Renal cortex interstitium (tissue), 15 donors: Measurements from ENCODE around the gene PLEKHB2. TPM values are rescaled to one million over a fixed set of nuclear protein-coding genes. Genes with fewer than 3 reads are reported as not detected.
A peak's percentile ranks its signal among the peaks of the same experiment; 100 is the strongest.
"Not testable (repeated sequence)": the region's sequence is repeated elsewhere in the genome, so short reads cannot be mapped to it uniquely, and the experiment has no call there.

Experiments
- DNase-seq, 11 donors: peaks; one replicate each; pipeline ENCODE4 v3.0.0-alpha.2; 2013; ENCODE audit warnings: low read depth in 9 of 11, low spot score in 4 of 11; ENCODE audit errors: extremely low read depth in 1 of 11
- long read RNA-seq, 16 experiments: transcript quantifications; one replicate each; lab custom pipeline, GENCODE V29; 2026
- polyA plus RNA-seq, 3 donors: library from polyadenylated mRNA; unstranded; fragments of 120-200 nt; gene quantifications; one replicate each; pipeline ENCODE4 v1.2.1, GENCODE V29; 2013; ENCODE audit not compliant: insufficient read length in 3 of 3

Gene PLEKHB2
- polyA plus RNA-seq = 10 to 100 TPM; 82.5 to 94.5 (median 89.5) TPM
- long read RNA-seq, donor 1, full-length matches to known transcripts = 7 of 13 reads
- long read RNA-seq, donor 1, partial matches to known transcripts = 0 of 13 reads
- long read RNA-seq, donor 1, other reads (novel, unspliced or antisense) = 6 of 13 reads
- long read RNA-seq, donor 2, full-length matches to known transcripts = 5 of 17 reads
- long read RNA-seq, donor 2, partial matches to known transcripts = 0 of 17 reads
- long read RNA-seq, donor 2, other reads (novel, unspliced or antisense) = 12 of 17 reads
- long read RNA-seq, donor 3, full-length matches to known transcripts = 16 of 40 reads
- long read RNA-seq, donor 3, partial matches to known transcripts = 0 of 40 reads
- long read RNA-seq, donor 3, other reads (novel, unspliced or antisense) = 24 of 40 reads
- long read RNA-seq, donor 4, full-length matches to known transcripts = 4 of 21 reads
- long read RNA-seq, donor 4, partial matches to known transcripts = 0 of 21 reads
- long read RNA-seq, donor 4, other reads (novel, unspliced or antisense) = 17 of 21 reads
- long read RNA-seq, donor 5 = 0 reads
- long read RNA-seq, donor 6, full-length matches to known transcripts = 7 of 22 reads
- long read RNA-seq, donor 6, partial matches to known transcripts = 0 of 22 reads
- long read RNA-seq, donor 6, other reads (novel, unspliced or antisense) = 15 of 22 reads
- long read RNA-seq, donor 7, full-length matches to known transcripts = 7 of 49 reads
- long read RNA-seq, donor 7, partial matches to known transcripts = 24 of 49 reads
- long read RNA-seq, donor 7, other reads (novel, unspliced or antisense) = 18 of 49 reads
- long read RNA-seq, donor 8, full-length matches to known transcripts = 15 of 52 reads
- long read RNA-seq, donor 8, partial matches to known transcripts = 0 of 52 reads
- long read RNA-seq, donor 8, other reads (novel, unspliced or antisense) = 37 of 52 reads
- long read RNA-seq, donor 9, full-length matches to known transcripts = 8 of 21 reads
- long read RNA-seq, donor 9, partial matches to known transcripts = 0 of 21 reads
- long read RNA-seq, donor 9, other reads (novel, unspliced or antisense) = 13 of 21 reads
- long read RNA-seq, donor 10, full-length matches to known transcripts = 10 of 32 reads
- long read RNA-seq, donor 10, partial matches to known transcripts = 0 of 32 reads
- long read RNA-seq, donor 10, other reads (novel, unspliced or antisense) = 22 of 32 reads
- long read RNA-seq, donor 11, full-length matches to known transcripts = 2 of 28 reads
- long read RNA-seq, donor 11, partial matches to known transcripts = 10 of 28 reads
- long read RNA-seq, donor 11, other reads (novel, unspliced or antisense) = 16 of 28 reads
- long read RNA-seq, donor 12, partial matches to known transcripts = 0 of 7 reads
- long read RNA-seq, donor 12, other reads (novel, unspliced or antisense) = 5 of 7 reads
- long read RNA-seq, donor 13, full-length matches to known transcripts = 12 of 33 reads
- long read RNA-seq, donor 13, partial matches to known transcripts = 0 of 33 reads
- long read RNA-seq, donor 13, other reads (novel, unspliced or antisense) = 21 of 33 reads
- long read RNA-seq, donor 14, full-length matches to known transcripts = 4 of 18 reads
- long read RNA-seq, donor 14, partial matches to known transcripts = 0 of 18 reads
- long read RNA-seq, donor 14, other reads (novel, unspliced or antisense) = 14 of 18 reads
- long read RNA-seq, donor 15, full-length matches to known transcripts = 5 of 10 reads
- long read RNA-seq, donor 15, partial matches to known transcripts = 0 of 10 reads
- long read RNA-seq, donor 15, other reads (novel, unspliced or antisense) = 5 of 10 reads
- long read RNA-seq, donor 16, full-length matches to known transcripts = 19 of 65 reads
- long read RNA-seq, donor 16, partial matches to known transcripts = 6 of 65 reads
- long read RNA-seq, donor 16, other reads (novel, unspliced or antisense) = 40 of 65 reads

- DNase-seq = peak in 10 of 11 donors; percentile 83 to 91 (median 88)
Measured at GRCh38 chr2:131105156-131105949, at the start of gene PLEKHB2. TSS of gene PLEKHB2 (plus strand) at chr2:131105336. CDS start at chr2:131120942, 15,606 bp downstream.

- no peak for DNase-seq
Measured at GRCh38 chr2:131056204-131056931, 48.8 kb upstream of the PLEKHB2 start.

DNA sequence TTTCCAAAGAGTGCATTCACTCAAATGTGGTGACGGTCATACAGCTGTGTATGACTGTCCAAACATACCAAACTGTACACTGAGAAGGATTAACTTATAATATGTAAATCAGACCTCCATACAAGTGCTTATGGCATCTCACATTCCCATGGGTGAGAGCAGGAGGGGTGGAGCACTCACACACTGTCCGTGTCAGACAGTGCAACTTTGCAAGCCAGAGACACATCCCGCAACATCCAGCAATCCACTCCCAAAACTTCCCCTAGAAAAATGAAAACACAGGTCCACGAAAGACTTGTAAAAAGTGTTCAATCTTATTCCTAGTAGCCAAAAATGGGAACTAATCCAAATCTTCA is 48.2 kb upstream of the PLEKHB2 start:
- DNase-seq = no peak

GRCh38 chr2:131058214-131058843 is 46.8 kb upstream of the PLEKHB2 start:
- DNase-seq = no peak

DNA sequence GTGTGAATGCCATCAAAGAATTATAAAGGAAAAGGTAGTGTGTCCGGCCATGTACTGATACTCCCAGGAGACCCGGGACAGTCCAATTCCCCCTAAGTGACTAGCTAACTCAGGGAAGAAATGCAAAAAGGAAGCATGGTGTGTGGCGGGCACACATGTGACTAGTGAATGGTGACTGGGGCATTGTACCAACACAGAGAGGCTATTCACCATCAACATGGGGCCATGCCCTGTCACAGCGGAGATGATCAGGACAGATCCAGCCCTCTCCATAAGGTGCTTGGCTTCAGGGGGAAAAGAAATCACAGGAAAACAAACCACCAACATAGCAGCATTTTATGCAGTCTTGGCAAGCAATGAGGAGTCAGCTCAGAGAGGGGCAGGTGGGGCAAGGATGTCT is 46.2 kb upstream of the PLEKHB2 start:
- DNase-seq = no peak

DNA sequence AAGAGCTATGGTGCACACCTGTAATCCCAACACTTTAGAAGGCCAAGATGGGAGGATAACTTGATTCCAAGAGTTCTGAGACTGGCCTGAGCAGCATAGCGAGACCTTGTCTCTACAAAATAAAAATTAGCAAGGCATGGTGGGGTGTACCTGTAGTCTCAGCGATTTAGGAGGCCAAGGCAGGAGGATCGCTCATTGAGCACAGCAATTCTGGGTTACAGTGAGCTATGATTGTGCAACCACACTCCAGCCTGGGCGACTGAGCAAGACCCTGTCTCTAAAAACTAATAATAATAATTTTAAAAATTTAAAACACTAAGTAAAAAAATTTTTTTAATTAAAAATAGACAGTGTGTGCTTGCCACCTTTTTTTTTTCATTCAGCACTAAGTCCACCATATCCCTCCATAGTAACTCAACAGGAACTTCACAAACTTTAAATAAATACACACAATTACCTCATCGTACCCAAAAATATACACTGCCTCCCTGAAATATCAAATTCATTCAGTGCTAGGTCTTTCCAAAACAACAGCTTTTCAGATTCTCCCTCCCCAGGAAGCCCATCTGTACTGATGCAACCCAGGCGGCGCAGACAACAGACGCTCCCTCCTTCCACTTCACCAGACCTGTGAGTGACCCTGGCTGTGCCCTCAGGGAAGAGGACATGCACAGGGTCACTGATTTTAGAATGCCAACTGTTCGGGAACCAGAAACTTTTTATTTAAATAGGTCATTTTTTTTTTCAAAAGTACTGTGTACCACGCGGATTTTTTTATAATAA is 41.4 kb upstream of the PLEKHB2 start:
- no peak for DNase-seq

DNA sequence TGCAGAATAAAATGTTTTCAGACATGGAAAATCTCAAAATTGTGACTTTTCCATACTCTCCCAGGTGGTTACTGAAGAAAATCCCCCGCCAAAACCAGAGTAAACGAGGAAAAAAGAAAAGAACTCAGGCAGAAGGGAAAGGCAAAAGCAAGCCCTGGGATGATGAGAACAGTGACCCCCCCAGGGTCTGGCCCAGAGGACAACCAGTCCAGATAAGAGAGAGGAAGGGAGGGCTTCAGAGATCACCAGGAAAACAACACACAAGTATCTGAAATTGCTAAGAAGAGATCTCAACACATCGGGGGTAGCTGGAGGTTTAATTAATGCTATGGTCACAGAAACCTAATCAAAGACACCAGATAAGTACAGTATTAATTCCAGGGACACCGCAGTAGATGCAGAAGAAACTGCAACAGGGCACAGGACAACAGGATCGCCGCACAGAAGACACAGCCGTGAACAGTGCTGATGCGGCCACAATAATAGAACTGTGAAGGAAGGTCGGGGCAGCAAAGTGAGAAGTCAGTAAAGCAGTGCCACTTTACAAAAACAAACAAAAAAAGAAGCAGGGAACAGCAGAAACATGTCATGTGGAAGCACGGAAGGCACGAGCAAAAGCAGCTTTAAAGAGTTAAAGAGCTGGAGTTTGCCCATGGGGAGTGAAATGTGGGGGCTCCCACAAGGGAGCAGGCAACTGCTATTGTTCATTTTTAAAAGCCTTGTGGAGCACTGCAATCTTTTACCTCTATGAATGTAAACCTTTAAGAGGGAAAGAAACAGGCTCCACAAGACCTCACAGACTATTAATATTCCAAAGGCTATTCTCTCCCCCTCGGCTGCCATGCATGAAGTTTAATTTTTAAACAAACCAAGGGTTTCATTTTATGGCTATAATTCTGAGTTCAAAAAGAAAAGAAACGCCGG is 40.3 kb upstream of the PLEKHB2 start:
- DNase-seq = peak in 1 of 11 donors; percentile 33

DNA sequence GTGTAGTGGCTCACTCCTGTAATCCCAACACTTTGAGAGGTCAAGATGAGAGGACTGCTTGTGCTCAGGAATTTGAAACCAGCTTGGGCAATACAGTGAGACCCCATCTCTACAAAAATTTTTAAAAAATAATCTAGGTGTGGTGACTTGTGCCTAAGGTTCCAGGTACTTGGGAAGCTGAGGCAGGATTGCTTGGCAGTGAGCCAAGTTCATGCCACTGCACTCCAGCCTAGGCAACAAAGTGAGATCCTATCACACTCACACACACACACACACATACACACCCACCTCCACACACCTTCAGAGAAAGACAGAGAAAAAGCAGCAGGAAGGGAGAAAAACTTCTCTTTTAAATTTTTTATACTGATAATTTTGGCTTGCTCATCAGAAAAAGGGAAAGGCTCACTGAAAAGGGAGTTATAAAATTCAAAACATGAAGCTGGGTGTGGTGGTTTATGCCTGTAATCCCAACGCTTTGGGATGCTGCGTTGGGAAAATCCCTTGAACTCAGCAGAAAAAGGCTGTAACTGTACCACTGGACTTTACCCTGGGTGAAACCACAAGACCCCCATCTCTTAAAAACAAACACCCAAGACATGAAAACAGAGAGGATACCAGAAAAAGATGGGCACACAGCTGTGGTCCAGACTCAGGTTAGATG is 37.5 kb upstream of the PLEKHB2 start:
- no peak for DNase-seq

DNA sequence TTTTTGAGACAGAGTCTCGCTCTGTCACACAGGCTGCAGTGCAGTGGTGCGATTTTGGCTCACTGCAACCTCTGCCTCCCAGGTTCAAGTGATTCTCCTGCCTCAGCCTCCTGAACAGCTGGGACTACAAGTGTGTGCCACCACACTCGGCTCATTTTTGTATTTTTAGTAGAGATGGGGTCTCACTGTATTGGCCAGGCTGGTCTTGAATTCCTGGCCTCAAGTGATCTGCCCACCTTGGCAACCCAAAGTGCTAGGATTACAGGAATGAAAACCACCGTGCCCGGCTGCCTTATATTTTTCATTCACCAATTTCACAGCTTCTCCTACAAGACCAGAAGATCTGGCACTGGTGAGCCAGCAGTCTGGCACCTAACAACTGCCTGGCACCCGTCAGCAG is 37.0 kb upstream of the PLEKHB2 start:
- not testable (repeated sequence) for DNase-seq

- not testable (repeated sequence) for DNase-seq
Measured at GRCh38 chr2:131075578-131075977, 29.6 kb upstream of the PLEKHB2 start.

- DNase-seq = no peak
Measured at GRCh38 chr2:131076707-131077106, 28.4 kb upstream of the PLEKHB2 start.

- no peak for DNase-seq
Measured at GRCh38 chr2:131077182-131077846, 27.8 kb upstream of the PLEKHB2 start.

GRCh38 chr2:131077966-131078365 is 27.2 kb upstream of the PLEKHB2 start:
- no peak for DNase-seq
